CD14-positive monocyte (primary cell): ENCODE measurements around the gene SLC22A3. TPM values are rescaled to one million over a fixed set of nuclear protein-coding genes. Genes with fewer than 3 reads are reported as not detected.

Experiments used
- DNase-seq, 3 donors: peaks; one replicate each; pipeline ENCODE4 v3.0.0-alpha.2; 2011 to 2022
- H2AFZ ChIP-seq: 2 replicates; pipeline ENCODE4 v1.6.0; 2012; ENCODE audit warnings: mild to moderate bottlenecking, low read depth, low read length, inconsistent platforms; ENCODE audit not compliant: insufficient read depth, poor library complexity, severe bottlenecking
- H3K27ac ChIP-seq, 2 donors: 1 replicate in 1 of 2; 2 replicates in 1 of 2; pipeline ENCODE4 v1.5.1; 2012 to 2013; ENCODE audit warnings: low read length in 2 of 2, control low read depth in 1 of 2, inconsistent platforms in 1 of 2, low read depth in 1 of 2, mild to moderate bottlenecking in 1 of 2
- H3K27me3 ChIP-seq, 2 donors: one replicate each; pipeline versions ENCODE4 v1.6.0 to v1.6.1; 2011 to 2013; ENCODE audit warnings: low read length in 2 of 2; ENCODE audit not compliant: control insufficient read depth in 2 of 2, insufficient read depth in 2 of 2
- H3K36me3 ChIP-seq, 2 donors: replicated peaks in 1 of 2; 1 replicate in 1 of 2; 2 replicates in 1 of 2; pipeline versions ENCODE4 v1.5.1 to v1.6.1; 2012 to 2013; ENCODE audit warnings: low read length in 2 of 2, control low read depth in 1 of 2, inconsistent platforms in 1 of 2, mild to moderate bottlenecking in 1 of 2; ENCODE audit not compliant: insufficient read depth in 2 of 2, control insufficient read depth in 1 of 2
- H3K4me1 ChIP-seq, 2 donors: 1 replicate in 1 of 2; 2 replicates in 1 of 2; pipeline versions ENCODE4 v1.5.1 to v1.6.1; 2012 to 2013; ENCODE audit warnings: low read length in 2 of 2, control low read depth in 1 of 2, inconsistent platforms in 1 of 2, mild to moderate bottlenecking in 1 of 2, moderate library complexity in 1 of 2; ENCODE audit not compliant: insufficient read depth in 2 of 2, control insufficient read depth in 1 of 2
- H3K4me2 ChIP-seq: replicated peaks from 2 replicates; pipeline ENCODE3; 2012; ENCODE audit warnings: low read length, moderate library complexity, mild to moderate bottlenecking; ENCODE audit not compliant: poor library complexity, severe bottlenecking; ENCODE audit errors: extremely low read depth
- H3K4me3 ChIP-seq, 3 experiments: fragments of 200-600 bp in 1 of 3; sonication (generic) in 1 of 3; replicated peaks in 1 of 3; 1 replicate in 2 of 3; 2 replicates in 1 of 3; pipeline ENCODE4 v1.5.1; 2011 to 2013; ENCODE audit warnings: low read length in 3 of 3, mild to moderate bottlenecking in 3 of 3, control low read depth in 2 of 3, low read depth in 2 of 3, inconsistent platforms in 1 of 3, moderate library complexity in 1 of 3
- H3K79me2 ChIP-seq: 2 replicates; pipeline ENCODE4 v1.6.0; 2012; ENCODE audit warnings: mild to moderate bottlenecking, control low read depth, inconsistent platforms, low read length, moderate library complexity; ENCODE audit not compliant: insufficient read depth
- H3K9ac ChIP-seq: 2 replicates; pipeline ENCODE4 v1.6.0; 2017; ENCODE audit warnings: low read length, mild to moderate bottlenecking; ENCODE audit not compliant: insufficient read depth, poor library complexity, severe bottlenecking
- H3K9me3 ChIP-seq, 2 donors: replicated peaks in 1 of 2; 1 replicate in 1 of 2; 2 replicates in 1 of 2; pipeline versions ENCODE4 v1.5.1 to v1.6.1; 2012 to 2013; ENCODE audit warnings: low read length in 2 of 2, control low read depth in 1 of 2; ENCODE audit not compliant: control insufficient read depth in 1 of 2, insufficient read depth in 1 of 2
- H4K20me1 ChIP-seq: 2 replicates; pipeline ENCODE4 v1.6.0; 2012; ENCODE audit warnings: mild to moderate bottlenecking, low read length, control low read depth, moderate library complexity; ENCODE audit not compliant: insufficient read depth
- H3K27ac Mint-ChIP-seq, 7 donors: one replicate each; pipeline ENCODE4 v1.8.0; 2020; ENCODE audit warnings: mild to moderate bottlenecking in 7 of 7, mixed read lengths in 7 of 7, moderate library complexity in 6 of 7, inconsistent platforms in 2 of 7
- H3K27me3 Mint-ChIP-seq, 3 donors: one replicate each; pipeline ENCODE4 v1.8.0; 2021 to 2022; ENCODE audit warnings: low read depth in 3 of 3, mild to moderate bottlenecking in 3 of 3, mixed read lengths in 3 of 3, moderate library complexity in 3 of 3, inconsistent platforms in 1 of 3
- H3K36me3 Mint-ChIP-seq, 2 donors: one replicate each; pipeline ENCODE4 v1.8.0; 2020; ENCODE audit warnings: mixed read lengths in 2 of 2, inconsistent platforms in 1 of 2, mild to moderate bottlenecking in 1 of 2
- H3K4me1 Mint-ChIP-seq: one replicate; pipeline ENCODE4 v1.8.0; 2020; ENCODE audit warnings: mild to moderate bottlenecking, mixed read lengths
- H3K4me3 Mint-ChIP-seq, 2 donors: one replicate each; pipeline ENCODE4 v1.8.0; 2020; ENCODE audit warnings: mild to moderate bottlenecking in 2 of 2, mixed read lengths in 2 of 2, moderate library complexity in 1 of 2
- H3K9me3 Mint-ChIP-seq, 7 donors: one replicate each; pipeline ENCODE4 v1.8.0; 2020 to 2022; ENCODE audit warnings: mixed read lengths in 7 of 7, mild to moderate bottlenecking in 6 of 7, moderate library complexity in 6 of 7, inconsistent platforms in 2 of 7
- CTCF ChIP-seq: fragments of 200-600 bp; IDR thresholded peaks from one replicate; pipeline ENCODE4 v1.8.0; 2022; ENCODE audit warnings: antibody characterized with exemption, mild to moderate bottlenecking
- WGBS: methylation state at CpG from one replicate; pipeline ENCODE4 v1.1.5; 2013; ENCODE audit warnings: missing lambda C conversion rate; ENCODE audit not compliant: insufficient coverage; 5-methylcytosine and 5-hydroxymethylcytosine counted together
- intact Hi-C, 2 donors: fragments of 100-400 bp; cut with micrococcal nuclease; formaldehyde crosslinking; loops; one replicate each; pipeline versions ENCODE4 v1.15.0 to v1.15.1; 2023
- polyA plus RNA-seq, 3 donors: library from polyadenylated mRNA; depleted of rRNA in 1 of 3; unstranded in 2 of 3; stranded (reverse) in 1 of 3; fragments of 300-500 nt in 2 of 3; fragments of >200 nt in 1 of 3; fragmentation: Illumina TruSeq in 2 of 3; gene quantifications; 1 replicate in 2 of 3; 2 replicates in 1 of 3; pipeline ENCODE4 v1.2.3, GENCODE V29; 2012 to 2021

SLC22A3 gene
- polyA plus RNA-seq, 3 donors, result not detected

DNA sequence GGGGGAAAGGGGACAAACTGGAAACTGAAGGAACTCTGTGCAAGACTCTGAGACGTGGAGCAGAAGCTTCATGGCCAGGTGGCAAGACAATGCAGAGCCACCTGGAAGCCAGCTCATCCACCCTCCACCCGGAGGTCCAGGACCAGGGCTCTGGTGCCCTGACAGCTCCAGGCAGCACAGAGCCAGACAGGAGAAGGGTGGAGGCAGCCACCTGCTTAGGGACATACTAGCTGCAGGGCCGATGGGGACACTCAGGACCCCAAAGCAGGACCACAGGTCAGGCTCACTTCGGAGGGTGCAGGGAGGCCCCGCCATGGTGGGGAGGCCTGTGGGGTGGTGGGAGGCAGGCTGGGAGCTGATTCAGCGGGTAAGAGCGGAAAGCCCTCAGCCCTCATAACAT, 19.0 kb upstream of the SLC22A3 start:
- H3K79me2 ChIP-seq, result no peaks in the 10 kb centered on the region
- H3K4me2 ChIP-seq, result no peak overlapping the region
- H3K9ac ChIP-seq, result no peak overlapping the region
- intact Hi-C loops, result no loop called here
- no peaks in the 10 kb centered on the region for H3K36me3 ChIP-seq
- H3K4me3 ChIP-seq, result no peak overlapping the region
- WGBS, result 47% methylated on average over 4 of the region's 7 CpGs
- no peaks in the 10 kb centered on the region for H3K27me3 ChIP-seq
- peaks cover 0 to 10% (median 7%) of the 10 kb centered on the region in 3 donors for H3K27me3 Mint-ChIP-seq
- no peak overlapping the region for H3K4me3 Mint-ChIP-seq
- H3K27ac ChIP-seq, result no peak overlapping the region
- H2AFZ ChIP-seq, result no peak overlapping the region
- no peak for TF ChIP-seq CTCF
- H3K4me1 ChIP-seq, result no peaks in the 10 kb centered on the region
- no peaks in the 10 kb centered on the region for H4K20me1 ChIP-seq
- no peak overlapping the region for H3K27ac Mint-ChIP-seq
- H3K4me1 Mint-ChIP-seq, result no peaks in the 10 kb centered on the region
- no peaks in the 10 kb centered on the region for H3K36me3 Mint-ChIP-seq
- H3K9me3 ChIP-seq, result peaks cover 0 to 7% of the 10 kb centered on the region in 2 donors
- DNase-seq, result no peak
- peaks cover 2 to 16% (median 4%) of the 10 kb centered on the region in 7 donors for H3K9me3 Mint-ChIP-seq

DNA sequence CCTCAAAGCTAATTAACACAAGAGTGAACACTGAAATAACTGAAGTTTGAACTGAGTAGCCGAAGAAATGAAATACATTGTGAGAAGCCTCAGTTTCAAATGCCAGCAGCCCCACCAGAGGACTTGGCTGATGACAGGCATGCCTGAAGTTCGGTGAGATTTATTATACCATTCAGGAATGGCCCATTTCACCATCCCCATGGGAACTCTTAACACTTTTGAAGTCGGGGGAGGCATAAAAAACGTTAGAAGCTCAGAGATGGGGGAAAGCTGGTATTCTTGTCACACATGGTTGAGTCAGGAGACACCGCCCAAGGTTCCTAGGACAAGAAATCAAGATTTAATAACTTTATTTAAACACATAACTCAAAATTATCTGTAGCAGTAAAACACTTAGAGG, 17.6 kb upstream of the SLC22A3 start:
- intact Hi-C loops, result no loop called here

More for the DNA sequence above, 17.6 kb upstream of the SLC22A3 start:
- Histone ChIP-seq H3K4me3 (no peak overlapping the region), H3K27ac (no peak overlapping the region), H4K20me1 (no peaks in the 10 kb centered on the region), H3K4me1 (no peaks in the 10 kb centered on the region), H2AFZ (no peak overlapping the region), H3K4me2 (no peak overlapping the region), H3K9me3 (peaks cover 0 to 3% of the 10 kb centered on the region in 2 donors), H3K79me2 (no peaks in the 10 kb centered on the region), H3K27me3 (no peaks in the 10 kb centered on the region), H3K9ac (no peak overlapping the region), H3K36me3 (no peaks in the 10 kb centered on the region)
- no peak for DNase-seq
- Mint-ChIP-seq H3K4me3 (no peak overlapping the region), H3K4me1 (no peaks in the 10 kb centered on the region), H3K27me3 (peaks cover 0 to 7% (median 6%) of the 10 kb centered on the region in 3 donors), H3K36me3 (no peaks in the 10 kb centered on the region), H3K27ac (no peak overlapping the region), H3K9me3 (peaks cover 0 to 12% (median 0%) of the 10 kb centered on the region in 7 donors)
- WGBS, result no CpG with 5 or more reads among the region's 5 CpGs
- TF ChIP-seq CTCF, result no peak
